RWPE2 (cell line): ENCODE measurements around the gene ACYP1.

Experiments used
- ATAC-seq: fragments of 200-7000 bp; cut with Tn5 transposase; 3 replicates; pipeline ENCODE4 v1.9.1; 2021; ENCODE audit warnings: low read depth
- DNase-seq: peaks from one replicate; pipeline ENCODE4 v3.0.0-alpha.2; 2020; ENCODE audit warnings: low spot score
- H3K27ac ChIP-seq: fragments of 450-650 bp; 2 replicates; pipeline ENCODE4 v1.5.1; 2017; ENCODE audit warnings: mild to moderate bottlenecking; ENCODE audit not compliant: poor library complexity, severe bottlenecking
- H3K27me3 ChIP-seq: fragments of 250-450 bp; sonication (Bioruptor Pico); 2 replicates; pipeline ENCODE4 v1.5.1; 2021; ENCODE audit warnings: mild to moderate bottlenecking, moderate library complexity; ENCODE audit not compliant: insufficient read depth, poor library complexity, severe bottlenecking
- H3K36me3 ChIP-seq: fragments of 250-450 bp; sonication (Bioruptor Pico); 2 replicates; pipeline ENCODE4 v1.5.1; 2020; ENCODE audit warnings: low read depth, mild to moderate bottlenecking, moderate library complexity
- H3K4me1 ChIP-seq: fragments of 250-450 bp; sonication (Bioruptor Pico); 2 replicates; pipeline ENCODE4 v1.5.1; 2021; ENCODE audit warnings: mild to moderate bottlenecking, moderate library complexity; ENCODE audit not compliant: insufficient read depth, poor library complexity, severe bottlenecking
- H3K4me3 ChIP-seq: fragments of 250-450 bp; sonication (Bioruptor Pico); 2 replicates; pipeline ENCODE4 v1.5.1; 2021; ENCODE audit warnings: mild to moderate bottlenecking, moderate library complexity; ENCODE audit not compliant: severe bottlenecking
- H3K9me3 ChIP-seq: fragments of 250-450 bp; sonication (Bioruptor Pico); 2 replicates; pipeline ENCODE4 v1.5.1; 2021; ENCODE audit warnings: mild to moderate bottlenecking, moderate library complexity; ENCODE audit not compliant: severe bottlenecking
- TF ChIP-seq, protein P1 (sequence below): fragments of 450-650 bp; IDR thresholded peaks from one replicate; pipeline ENCODE4 v1.5.1; 2017; ENCODE audit warnings: mild to moderate bottlenecking, moderate library complexity; ENCODE audit not compliant: poor library complexity, severe bottlenecking

ACYP1 gene

DNA sequence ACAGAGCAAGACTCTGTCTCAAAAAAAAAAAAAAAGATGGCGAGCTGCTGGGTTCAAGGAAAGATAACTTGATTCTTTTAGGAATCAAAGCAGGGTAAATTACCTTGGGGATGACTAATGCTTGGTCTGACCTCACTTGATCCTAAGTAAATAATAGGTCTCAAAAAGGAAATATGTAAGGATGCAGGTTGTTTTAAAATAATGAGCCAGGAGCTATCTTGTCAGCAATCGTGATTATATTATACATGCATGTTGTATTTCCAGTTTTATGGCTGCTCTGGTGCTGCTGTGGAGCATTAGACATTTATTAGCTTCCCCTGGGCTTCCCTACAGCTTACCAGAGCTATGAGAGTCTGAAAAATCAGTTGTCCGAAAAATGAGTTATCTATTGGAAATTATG lies 58.5 kb downstream of the ACYP1 start:
- TF ChIP-seq, protein P1, sequence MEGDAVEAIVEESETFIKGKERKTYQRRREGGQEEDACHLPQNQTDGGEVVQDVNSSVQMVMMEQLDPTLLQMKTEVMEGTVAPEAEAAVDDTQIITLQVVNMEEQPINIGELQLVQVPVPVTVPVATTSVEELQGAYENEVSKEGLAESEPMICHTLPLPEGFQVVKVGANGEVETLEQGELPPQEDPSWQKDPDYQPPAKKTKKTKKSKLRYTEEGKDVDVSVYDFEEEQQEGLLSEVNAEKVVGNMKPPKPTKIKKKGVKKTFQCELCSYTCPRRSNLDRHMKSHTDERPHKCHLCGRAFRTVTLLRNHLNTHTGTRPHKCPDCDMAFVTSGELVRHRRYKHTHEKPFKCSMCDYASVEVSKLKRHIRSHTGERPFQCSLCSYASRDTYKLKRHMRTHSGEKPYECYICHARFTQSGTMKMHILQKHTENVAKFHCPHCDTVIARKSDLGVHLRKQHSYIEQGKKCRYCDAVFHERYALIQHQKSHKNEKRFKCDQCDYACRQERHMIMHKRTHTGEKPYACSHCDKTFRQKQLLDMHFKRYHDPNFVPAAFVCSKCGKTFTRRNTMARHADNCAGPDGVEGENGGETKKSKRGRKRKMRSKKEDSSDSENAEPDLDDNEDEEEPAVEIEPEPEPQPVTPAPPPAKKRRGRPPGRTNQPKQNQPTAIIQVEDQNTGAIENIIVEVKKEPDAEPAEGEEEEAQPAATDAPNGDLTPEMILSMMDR, result no peak
- no peak overlapping the region for H3K4me3 ChIP-seq
- H3K36me3 ChIP-seq, result peaks cover 63% of the 10 kb centered on the region
- H3K9me3 ChIP-seq, result no peaks in the 10 kb centered on the region
- no peaks in the 10 kb centered on the region for H3K27me3 ChIP-seq
- H3K27ac ChIP-seq, result peak overlapping the region; percentile 6
- ATAC-seq (no peak), DNase-seq (no peak)
- H3K4me1 ChIP-seq, result peaks cover 23% of the 10 kb centered on the region

DNA sequence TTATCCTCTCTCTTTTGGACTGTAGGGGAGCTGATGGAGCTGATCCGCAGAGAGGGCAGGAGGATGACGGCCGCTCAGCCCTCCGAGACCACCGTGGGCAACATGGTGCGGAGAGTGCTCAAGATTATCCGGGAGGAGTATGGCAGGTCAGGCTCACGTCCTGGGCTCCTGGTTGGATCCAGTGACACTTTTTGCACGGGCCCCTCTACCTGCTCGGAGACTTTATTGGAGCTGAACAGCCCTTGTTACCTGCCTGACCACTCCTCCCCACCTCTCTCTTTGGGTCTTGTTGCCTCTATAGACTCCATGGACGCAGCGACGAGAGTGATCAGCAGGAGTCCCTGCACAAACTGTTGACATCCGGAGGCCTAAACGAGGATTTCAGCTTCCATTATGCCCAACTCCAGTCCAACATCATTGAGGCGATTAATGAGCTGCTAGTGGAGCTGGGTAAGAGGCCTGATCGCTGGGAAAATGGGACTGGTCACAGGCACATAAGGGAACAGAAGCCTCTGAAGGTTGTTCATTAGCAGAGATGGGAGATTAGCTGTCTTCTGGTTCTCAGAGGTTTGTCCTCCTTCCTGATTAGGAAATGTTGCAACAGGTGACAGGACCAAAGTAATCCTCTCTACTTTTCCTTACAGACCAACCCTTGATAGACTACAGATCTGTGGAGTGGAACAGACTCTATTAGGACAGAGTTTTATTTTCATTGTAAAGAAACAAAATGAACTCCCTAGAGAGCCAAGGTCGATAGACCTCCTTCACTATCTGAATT lies 60.4 kb downstream of the ACYP1 start:
- DNase-seq (no peak), ATAC-seq (no peak; the same call in 2 of the 3 replicates)
- TF ChIP-seq, protein P1, result no peak
- Histone ChIP-seq H3K9me3 (no peaks in the 10 kb centered on the region), H3K36me3 (peaks cover 45% of the 10 kb centered on the region), H3K4me3 (peak overlapping the region; percentile 68), H3K4me1 (peaks cover 23% of the 10 kb centered on the region), H3K27me3 (no peaks in the 10 kb centered on the region), H3K27ac (peak overlapping the region; percentile 64)
